Thyroid gland (tissue), 4 donors: ENCODE data around the gene CNDP1.

Experiments used
- POLR2A ChIP-seq, 2 donors: fragments of 450-650 bp; IDR thresholded peaks; one replicate each; pipeline ENCODE4 v1.6.1; 2017; ENCODE audit warnings: antibody characterized with exemption in 2 of 2, mild to moderate bottlenecking in 2 of 2, moderate library complexity in 1 of 2
- TF ChIP-seq, protein P1 (sequence below), 6 experiments: fragments of 200-600 bp in 3 of 6; fragments of 450-650 bp in 3 of 6; sonication (generic) in 3 of 6; IDR thresholded peaks; one replicate each; pipeline ENCODE4 v1.5.1; 2016 to 2019; ENCODE audit warnings: antibody characterized with exemption in 6 of 6, mild to moderate bottlenecking in 2 of 6, inconsistent platforms in 1 of 6, moderate library complexity in 1 of 6

DNA sequence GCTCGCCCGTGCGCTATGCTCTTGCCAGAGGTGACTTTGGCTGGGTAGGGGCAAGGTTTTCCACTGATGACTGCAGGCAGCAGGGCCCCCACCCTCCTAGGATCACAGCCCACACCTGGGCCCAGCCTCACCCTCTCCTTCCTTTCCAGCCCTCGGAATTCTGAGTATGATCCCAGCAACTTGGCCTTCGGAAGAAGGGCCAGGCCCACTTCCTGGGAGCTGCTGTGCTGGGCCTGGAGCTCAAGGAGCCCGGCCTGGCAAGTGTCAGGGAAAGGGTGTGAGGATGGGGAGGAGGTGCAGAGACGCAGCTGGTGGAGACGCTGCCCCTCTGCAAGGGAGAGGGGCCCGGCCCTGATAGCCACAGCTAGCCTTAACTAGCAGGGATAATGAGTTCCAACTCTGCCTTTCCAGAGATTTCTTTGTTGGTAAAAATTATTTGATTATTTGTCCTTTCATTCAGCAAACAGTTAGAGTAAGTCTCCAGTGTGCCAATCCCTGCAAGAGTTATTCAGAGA is 1.7 kb upstream of the CNDP1 start:
- TF ChIP-seq, protein P1, sequence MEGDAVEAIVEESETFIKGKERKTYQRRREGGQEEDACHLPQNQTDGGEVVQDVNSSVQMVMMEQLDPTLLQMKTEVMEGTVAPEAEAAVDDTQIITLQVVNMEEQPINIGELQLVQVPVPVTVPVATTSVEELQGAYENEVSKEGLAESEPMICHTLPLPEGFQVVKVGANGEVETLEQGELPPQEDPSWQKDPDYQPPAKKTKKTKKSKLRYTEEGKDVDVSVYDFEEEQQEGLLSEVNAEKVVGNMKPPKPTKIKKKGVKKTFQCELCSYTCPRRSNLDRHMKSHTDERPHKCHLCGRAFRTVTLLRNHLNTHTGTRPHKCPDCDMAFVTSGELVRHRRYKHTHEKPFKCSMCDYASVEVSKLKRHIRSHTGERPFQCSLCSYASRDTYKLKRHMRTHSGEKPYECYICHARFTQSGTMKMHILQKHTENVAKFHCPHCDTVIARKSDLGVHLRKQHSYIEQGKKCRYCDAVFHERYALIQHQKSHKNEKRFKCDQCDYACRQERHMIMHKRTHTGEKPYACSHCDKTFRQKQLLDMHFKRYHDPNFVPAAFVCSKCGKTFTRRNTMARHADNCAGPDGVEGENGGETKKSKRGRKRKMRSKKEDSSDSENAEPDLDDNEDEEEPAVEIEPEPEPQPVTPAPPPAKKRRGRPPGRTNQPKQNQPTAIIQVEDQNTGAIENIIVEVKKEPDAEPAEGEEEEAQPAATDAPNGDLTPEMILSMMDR (IDR thresholded peaks at IDR 0.05): no peak
- no peak for TF ChIP-seq POLR2A (IDR thresholded peaks at IDR 0.05)
